GM11168 (cell line): ENCODE data around the gene RNF180.

Experiments used
- in situ Hi-C: fragments of 300-500 bp; cut with MboI; formaldehyde crosslinking; loops from one replicate; pipeline ENCODE4 v1.12.0; 2022; ENCODE audit warnings: low sequenced_read_pairs; ENCODE audit not compliant: unreplicated experiment

The RNF180 gene, protein sequence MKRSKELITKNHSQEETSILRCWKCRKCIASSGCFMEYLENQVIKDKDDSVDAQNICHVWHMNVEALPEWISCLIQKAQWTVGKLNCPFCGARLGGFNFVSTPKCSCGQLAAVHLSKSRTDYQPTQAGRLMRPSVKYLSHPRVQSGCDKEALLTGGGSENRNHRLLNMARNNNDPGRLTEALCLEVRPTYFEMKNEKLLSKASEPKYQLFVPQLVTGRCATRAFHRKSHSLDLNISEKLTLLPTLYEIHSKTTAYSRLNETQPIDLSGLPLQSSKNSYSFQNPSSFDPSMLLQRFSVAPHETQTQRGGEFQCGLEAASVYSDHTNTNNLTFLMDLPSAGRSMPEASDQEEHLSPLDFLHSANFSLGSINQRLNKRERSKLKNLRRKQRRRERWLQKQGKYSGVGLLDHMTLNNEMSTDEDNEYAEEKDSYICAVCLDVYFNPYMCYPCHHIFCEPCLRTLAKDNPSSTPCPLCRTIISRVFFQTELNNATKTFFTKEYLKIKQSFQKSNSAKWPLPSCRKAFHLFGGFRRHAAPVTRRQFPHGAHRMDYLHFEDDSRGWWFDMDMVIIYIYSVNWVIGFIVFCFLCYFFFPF

DNA sequence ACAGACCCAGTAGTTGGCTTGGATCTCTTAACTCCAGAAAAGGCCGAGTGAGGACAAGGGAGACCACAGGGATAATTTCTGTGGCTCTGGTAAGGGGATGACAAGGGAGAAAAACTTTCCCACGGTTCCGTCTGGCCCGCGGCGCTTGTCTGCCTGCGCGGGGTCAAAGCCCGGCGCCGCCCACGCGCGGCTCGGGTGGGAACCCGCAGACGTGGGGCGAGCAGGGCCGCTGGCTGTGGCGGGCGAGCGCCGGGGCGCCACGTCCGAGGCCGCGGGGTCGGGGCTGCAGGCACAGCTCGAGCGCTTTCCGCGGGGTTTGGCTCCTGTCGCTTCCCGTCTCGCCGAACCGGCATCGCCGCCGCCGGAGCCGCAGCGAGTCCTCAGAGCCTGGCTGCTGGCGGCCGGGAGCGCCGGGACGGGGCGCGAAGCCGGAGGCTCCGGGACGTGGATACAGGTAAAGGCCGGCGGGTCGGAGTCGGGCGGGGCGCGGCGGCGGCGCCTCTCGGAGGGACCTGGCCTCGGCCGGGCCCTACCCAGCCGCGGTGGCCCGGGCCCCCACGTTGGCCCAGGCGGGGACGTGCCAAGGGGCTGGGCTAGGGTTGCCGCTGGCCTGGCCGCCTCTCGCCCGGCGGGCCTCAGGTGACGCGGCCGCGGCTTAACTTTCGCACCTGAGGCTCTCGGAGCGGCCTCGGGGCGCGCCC, at the start of gene RNF180:
Gene RNF180, plus strand, starts transcription at position 344 of the 701 bp plus-strand sequence. CDS start 34,965 bp downstream, outside the sequence.
- in situ Hi-C loops, result no loop called here

DNA sequence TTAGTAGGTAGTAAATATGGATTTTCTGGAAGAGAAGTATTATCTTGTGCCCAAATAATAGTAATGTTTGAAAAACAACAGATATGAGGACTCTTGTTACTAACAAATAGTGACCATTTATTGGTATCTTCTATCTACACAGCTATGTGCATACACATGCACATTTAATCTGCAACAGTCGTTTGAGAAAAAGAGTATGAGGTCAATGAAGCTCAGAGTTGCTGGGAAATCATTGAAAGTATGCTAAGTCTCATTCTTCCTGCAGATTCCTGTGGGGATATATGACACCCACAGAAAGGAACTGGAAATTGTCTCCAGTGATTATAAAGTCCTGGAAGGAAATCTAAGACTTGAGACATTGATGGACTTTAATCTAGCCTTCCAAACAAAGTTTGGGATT, 40.1 kb upstream of the RNF180 start:
- in situ Hi-C loops, result no loop called here

DNA sequence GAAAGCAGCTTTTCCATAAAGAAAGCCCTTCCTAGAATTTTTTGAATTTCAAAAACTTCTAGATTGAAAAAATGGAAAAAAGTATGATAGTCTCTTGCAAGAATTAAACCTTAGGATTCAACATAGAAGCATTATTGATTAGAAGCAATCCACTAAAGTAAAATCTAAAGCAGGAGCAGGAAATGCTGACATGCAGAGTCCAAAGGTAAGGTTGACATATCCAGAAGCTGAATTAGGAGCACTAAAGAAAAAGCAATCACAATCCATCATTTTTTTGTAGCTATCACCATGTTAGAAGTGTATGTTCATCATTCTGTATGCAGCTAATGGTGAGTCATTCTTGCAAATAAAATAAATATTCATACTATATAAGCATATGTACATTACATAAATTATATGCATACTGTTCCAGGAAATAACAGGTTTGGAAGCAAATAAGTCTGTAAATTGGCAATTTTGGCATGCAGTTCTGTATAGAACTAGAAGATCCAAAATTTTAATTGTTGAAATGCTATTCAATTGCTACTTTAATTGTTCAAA, 39.4 kb upstream of the RNF180 start:
- in situ Hi-C loops, result no loop called here

DNA sequence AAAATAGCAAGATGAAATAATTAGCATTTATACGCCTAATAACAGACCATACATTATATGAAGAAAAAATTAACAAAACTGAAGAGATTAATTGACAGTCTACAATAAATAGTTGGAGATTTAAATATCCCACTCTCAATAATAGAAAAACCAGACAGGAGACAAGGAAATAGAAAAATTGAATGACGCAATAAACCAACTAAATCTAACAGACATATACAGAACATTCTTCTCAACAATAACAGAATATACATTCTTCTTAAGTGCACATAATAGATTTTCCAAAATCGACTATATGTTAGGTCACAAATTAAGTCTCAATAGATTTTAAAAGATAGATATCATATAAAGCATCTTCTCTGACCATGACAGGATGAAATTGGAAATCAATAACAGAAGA, 25.6 kb upstream of the RNF180 start:
- in situ Hi-C loops, result no loop called here

DNA sequence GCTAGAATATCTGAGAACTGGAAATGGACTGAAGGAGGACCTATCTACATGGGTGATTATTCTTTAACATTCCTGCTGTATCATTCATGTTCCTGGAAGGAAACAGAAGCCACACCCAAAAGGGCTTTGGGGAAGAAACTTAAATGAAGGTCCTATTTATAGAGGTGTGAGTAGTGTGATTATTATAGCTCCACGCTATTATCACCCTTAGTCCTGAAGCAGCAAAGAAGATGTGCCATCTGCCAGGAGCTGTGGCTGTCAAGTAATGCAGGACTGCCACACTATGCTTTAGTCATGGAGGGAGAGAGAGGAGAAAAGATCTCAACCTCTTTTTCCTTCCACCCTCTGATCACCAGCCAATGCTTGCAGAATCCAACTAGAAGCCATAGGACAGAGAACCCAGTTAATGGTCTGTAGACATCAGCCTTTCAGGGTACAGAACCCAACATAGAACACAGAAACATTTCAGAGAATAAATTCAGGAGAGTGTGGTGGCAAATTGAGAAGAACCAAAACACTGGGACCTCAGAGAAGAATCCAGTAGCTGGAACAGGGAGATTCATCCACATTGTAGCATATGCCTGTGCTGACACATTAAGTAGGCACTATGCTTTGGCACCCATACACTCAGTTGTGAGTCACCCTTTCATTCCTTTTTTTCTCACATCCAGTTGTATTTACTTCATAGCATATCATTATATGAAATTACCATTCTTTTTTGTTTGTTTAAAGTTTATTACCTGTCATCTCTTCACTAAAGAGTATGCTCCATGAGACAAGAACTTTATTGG, 21.0 kb upstream of the RNF180 start:
- in situ Hi-C loops, result no loop called here

DNA sequence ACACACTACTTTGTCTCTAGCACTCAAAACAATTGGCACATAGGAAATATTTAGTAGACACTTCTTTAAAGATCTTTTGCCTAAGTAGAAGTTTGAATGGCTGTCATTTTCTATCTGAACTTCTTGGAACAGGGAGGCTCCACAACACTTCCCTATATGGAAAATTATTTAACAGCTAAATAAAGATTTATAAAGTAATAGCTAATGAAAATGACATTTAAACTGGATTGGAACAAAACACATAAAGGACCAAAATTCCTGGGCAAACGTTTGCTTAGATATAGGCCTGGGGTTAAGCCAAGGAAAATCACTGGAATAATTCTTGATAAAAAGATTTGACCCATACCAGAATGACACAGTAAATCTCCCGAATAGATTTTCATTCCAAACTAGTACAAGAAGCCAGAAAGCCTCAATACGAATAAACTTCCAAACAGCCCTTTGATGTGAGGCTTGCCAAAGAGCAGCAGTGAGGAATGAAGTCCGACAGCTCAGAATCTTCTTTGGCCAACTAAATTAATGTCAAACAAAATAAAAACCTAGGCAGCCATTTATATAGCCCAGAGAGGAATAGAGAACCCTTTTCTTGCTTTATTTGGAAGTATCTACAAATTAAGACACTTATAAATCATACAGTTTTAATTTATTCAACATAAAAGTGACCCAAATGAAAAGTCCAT, 20.3 kb upstream of the RNF180 start:
- in situ Hi-C loops, result no loop called here

DNA sequence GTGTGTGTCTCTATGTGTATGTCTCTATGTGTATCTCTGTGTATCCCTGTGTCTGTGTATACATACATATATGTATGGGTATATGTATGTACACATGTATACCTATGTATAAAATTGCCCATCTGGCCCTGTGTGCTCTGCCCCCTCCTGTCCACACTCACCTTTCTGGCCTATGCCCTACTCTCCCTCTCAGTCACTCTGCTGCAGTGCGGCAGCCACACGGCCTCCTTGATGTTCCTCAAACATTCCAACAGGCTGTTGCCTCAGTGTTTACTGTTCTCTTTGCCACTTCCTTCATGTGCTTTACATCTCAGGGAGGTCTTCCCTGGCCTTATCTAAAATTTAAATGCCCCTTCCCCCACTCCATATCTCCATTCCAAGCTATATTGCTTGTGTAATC, 18.3 kb upstream of the RNF180 start:
- in situ Hi-C loops, result no loop called here

DNA sequence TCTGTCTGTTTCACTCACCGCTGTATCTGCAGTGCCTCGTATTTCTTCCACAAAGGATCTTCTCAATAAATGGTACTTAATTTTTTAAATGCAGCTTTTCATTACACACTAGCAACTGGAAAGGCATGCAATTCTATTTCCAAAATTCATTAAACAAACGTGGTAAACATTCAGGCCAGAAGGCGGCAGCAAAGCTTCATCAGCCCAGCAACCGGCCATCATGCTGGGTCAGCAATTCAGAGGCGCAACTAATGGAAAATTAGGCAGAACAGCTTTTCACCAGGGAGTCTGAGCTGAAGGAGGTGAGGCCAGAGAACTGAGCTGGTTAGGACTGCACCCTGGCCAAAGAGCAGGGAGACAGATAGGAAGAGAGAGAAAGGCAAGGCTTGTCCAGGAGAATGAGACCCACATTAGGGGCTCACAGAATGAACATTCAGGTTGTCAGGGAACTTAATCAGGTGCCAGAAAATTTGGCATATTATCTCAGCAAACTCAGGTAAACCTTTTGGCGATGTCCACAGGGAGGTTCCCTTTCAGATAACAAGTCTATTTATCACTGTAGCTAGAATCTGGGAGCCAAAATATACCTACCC, 17.7 kb upstream of the RNF180 start:
- in situ Hi-C loops, result no loop called here

DNA sequence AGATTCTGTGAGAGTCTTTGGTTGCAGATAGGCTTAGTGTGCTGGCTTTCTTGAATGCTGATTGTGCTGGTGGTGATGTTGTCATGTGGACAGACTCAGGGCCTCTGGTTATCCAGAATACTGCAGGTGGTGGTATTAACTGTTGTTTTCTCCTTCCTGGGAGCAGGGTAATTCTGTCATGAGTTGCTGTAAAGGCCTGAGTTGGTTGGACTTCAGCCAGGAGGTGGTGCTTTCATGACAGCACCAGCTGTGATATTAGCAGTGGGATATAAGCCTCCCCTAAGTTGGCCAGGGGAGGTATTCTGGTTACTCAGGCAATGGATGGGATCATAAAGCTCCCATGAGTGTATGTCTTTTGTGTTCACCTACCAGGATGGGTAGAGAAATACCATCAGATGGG, 16.4 kb upstream of the RNF180 start:
- in situ Hi-C loops, result no loop called here

DNA sequence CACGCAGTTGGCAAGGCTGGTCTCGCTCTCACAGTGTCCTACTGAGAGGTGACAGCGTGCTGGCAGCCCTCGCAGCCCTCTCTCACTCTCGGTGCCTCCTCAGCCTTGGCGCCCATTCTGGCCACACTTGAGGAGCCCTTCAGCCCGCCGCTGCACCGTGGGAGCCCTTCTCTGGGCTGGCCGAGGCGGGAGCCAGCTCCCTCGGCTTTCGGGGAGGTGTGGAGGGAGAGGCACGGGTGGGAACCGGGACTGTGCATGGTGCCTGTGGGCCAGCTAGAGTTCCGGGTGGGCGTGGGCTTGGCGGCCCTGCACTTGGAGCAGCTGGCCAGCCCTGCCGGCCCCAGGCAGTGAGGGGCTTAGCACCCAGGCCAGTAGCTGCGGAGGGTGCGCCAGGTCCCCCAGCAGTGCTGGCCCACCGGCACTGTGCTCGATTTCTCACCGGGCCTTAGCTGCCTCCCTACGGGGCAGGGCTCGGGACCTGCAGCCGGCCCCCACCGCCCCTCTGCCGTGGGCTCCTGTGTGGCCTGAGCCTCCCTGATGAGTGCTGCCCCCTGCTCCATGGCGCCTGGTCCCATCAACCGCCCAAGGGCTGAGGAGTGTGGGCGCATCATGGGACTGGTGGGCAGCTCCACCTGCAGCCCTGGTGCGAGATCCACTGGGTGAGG, 15.7 kb upstream of the RNF180 start:
- in situ Hi-C loops, result no loop called here

DNA sequence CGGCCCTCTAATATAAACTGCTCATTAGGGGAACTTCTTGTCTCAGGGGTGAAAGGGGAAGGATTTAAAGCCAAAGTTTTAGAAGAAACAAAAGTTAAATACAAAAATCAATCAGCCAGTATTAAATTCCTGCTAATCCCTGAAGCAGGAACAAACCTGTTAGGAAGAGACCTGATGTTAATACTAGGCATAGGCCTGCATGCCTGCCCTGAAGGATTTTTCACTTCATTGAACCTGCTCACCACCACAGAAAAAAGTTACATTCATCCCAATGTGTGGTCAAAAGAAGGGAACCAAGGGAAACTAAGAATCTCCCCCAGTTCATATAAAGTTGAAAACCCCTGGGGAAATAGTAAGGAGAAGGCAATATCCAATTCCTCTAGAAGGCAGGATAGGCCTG, 9.4 kb upstream of the RNF180 start:
- in situ Hi-C loops, result no loop called here

DNA sequence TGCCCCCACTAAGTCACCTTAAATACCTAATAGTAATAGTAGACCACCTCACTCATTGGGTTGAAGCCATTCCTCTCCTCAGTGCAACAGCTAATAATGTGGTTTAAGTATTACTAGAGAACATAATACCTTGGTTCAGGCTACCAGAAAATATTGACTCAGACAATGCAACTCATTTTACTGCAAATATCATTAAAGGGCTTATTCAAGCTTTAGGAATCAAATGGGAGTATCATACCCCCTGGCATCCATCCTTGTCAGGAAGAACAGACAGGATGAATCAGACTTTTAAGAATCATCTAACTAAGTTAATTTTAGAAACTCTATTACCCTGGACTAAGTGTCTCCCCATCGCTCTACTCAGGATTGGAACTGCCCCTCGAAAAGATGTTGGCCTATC, 6.8 kb upstream of the RNF180 start:
- in situ Hi-C loops, result no loop called here

DNA sequence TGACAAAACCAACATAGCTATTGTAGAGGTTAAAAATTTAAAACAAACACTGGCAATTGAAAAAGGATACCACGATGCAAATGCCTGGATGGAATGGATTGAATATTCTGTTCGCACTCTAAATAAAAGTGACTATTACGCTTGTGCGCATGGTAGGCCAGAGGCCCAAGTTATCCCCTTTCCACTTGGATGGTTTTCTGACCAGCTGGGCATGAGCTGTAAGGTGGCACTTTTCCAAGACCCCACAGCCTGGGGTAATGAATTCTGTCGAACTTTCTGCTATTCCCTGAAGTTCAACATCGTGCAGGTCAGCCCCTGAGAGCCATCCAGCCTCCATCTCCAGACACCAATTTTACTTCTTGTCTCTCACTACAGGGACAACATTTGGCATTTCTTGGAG, 5.4 kb upstream of the RNF180 start:
- in situ Hi-C loops, result no loop called here

DNA sequence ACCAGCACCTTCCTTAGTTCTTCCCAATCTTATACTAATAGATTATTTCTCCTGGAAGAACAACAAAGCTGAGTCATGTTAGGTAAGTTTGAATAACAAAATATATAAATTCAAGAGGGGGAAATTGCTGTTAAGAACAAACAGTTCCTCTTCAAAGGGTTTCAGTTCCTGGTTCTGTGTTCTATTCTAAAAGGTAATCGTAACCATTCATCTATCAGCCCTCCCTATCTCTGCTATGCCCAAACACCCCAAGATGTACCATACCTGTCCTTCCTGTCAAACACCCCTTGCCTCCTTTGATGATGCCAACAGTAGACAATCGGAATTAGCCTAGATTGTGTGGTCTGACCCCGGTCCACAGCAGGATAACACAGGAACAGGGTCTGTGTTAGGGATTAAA, 4.2 kb upstream of the RNF180 start:
- in situ Hi-C loops, result no loop called here

DNA sequence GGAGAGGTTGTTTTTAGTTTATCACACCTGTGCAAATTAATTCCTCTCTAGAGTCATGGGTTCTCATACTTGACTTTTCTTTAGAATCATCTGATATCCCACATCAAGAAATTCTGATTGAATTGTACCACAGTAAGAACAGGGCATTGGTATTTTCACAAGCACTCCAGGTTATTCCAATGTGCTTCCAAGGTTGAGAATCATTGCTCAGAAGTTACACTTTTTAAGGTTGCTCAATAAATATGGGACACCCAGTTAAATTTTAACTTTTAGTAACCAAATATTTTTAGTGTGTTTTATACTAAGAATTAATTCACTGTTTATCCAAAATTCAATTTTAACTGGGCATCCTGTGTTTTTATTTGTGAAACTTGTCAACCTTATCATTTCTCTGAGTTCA, 2.5 kb upstream of the RNF180 start:
- in situ Hi-C loops, result no loop called here

DNA sequence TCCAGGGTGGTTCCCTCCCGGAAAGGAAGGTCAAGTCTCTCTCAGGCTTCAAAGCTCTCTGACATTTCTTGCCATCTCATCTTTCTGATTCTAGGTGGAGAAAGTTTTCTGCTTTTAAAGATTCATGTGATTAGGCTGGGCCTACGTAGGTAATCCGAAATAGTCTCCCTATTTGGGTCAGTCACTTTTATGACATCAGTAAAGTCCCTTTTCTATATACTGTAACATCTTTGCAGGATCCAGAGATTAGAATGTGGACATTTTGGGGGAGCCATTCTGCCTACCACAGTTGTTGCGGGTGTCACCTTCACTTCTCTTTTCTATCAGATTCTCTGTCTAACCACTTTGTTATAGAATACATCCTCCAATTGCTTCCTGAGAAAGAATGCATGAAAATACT, 1.9 kb upstream of the RNF180 start:
- in situ Hi-C loops, result no loop called here

DNA sequence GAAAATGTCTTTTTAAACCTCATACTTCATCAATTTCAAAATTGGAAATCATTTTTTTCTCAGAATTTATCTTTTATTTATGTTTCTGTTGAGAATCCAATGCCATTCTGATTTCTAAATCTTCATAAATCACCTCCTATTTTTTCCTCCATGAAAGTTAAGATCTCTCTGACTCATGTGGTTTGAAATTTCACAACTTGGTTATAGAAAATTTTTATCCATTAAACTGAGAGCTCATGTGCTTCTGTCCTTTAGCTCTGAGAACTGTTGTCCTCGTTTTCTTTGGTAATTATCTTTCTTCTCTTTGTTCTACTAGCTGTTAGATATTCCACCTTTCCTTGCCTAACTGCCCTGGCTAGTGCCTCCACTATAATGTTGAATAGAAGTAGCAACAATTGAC, 1.5 kb upstream of the RNF180 start:
- in situ Hi-C loops, result no loop called here

DNA sequence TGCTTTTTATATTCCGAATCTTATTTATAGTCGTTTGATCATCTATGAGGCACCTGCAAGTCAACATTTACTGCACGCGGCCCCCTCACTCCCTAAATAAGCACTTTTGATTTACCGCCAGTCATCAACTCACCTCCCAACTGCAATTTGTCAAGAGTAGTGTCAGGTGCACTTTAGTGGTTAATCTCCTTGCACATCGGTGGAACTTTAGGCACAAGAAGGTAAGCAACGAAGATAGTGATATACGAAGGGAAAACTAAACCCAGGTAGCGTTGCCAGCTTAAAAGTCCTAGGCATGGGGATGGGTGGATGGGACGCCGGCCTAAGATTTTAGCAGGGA, 513 bp upstream of the RNF180 start:
- in situ Hi-C loops, result no loop called here
